Coronary artery (tissue), 2 donors: ENCODE data around the gene PROS1.
"Not testable (repeated sequence)": the region's sequence is repeated elsewhere in the genome, so short reads cannot be mapped to it uniquely, and the experiment has no call there.

ENCODE experiments used
- DNase-seq: peaks from one replicate; pipeline ENCODE4 v3.0.0-alpha.2; 2017; ENCODE audit warnings: low spot score
- H3K27ac ChIP-seq, 2 donors: fragments of 200-600 bp; sonication (generic); one replicate each; pipeline ENCODE4 v1.5.1; 2016 to 2019
- H3K4me3 ChIP-seq: fragments of 200-600 bp; sonication (generic); 2 replicates; pipeline ENCODE4 v1.5.1; 2016; ENCODE audit warnings: mild to moderate bottlenecking, moderate library complexity
- CTCF ChIP-seq: fragments of 200-600 bp; sonication (generic); IDR thresholded peaks from one replicate; pipeline ENCODE4 v1.5.1; 2019; ENCODE audit warnings: antibody characterized with exemption

Gene PROS1

GRCh38 chr3:93934366-93935046 is 39.2 kb downstream of the PROS1 start:
- no peak for TF ChIP-seq CTCF
- Histone ChIP-seq H3K4me3 (no peak overlapping the region), H3K27ac (no peak overlapping the region)
- DNase-seq: no peak

GRCh38 chr3:93931597-93932229 is 42.0 kb downstream of the PROS1 start:
- Histone ChIP-seq H3K4me3 (no peak overlapping the region), H3K27ac (no peak overlapping the region)
- no peak for DNase-seq
- no peak for TF ChIP-seq CTCF

GRCh38 chr3:93930041-93930440 is 43.7 kb downstream of the PROS1 start:
- H3K27ac ChIP-seq: no peak overlapping the region
- TF ChIP-seq CTCF: no peak

GRCh38 chr3:93926789-93927188 is 46.9 kb downstream of the PROS1 start:
- DNase-seq: no peak
- Histone ChIP-seq H3K4me3 (no peak overlapping the region), H3K27ac (no peak overlapping the region)
- no peak for TF ChIP-seq CTCF

More at GRCh38 chr3:93930041-93930440, 43.7 kb downstream of the PROS1 start:
- DNase-seq: no peak
- H3K4me3 ChIP-seq: no peak overlapping the region

GRCh38 chr3:93924491-93924890 is 49.2 kb downstream of the PROS1 start:
- no peak for TF ChIP-seq CTCF
- Histone ChIP-seq H3K4me3 (no peak overlapping the region), H3K27ac (no peak overlapping the region)
- no peak for DNase-seq

GRCh38 chr3:93923006-93923405 is 50.7 kb downstream of the PROS1 start:
- Histone ChIP-seq H3K27ac (no peak overlapping the region), H3K4me3 (no peak overlapping the region)
- DNase-seq: no peak
- TF ChIP-seq CTCF: no peak

- H3K4me3 ChIP-seq, H3K27ac ChIP-seq, DNase-seq: not testable (repeated sequence)
These were observed 56.1 kb downstream of the PROS1 start for GRCh38 chr3:93917546-93918029.

- DNase-seq, H3K27ac ChIP-seq: not testable (repeated sequence)
These were observed 60.1 kb downstream of the PROS1 start for GRCh38 chr3:93913623-93914022.

More at GRCh38 chr3:93913623-93914022, 60.1 kb downstream of the PROS1 start:
- H3K4me3 ChIP-seq: not testable (repeated sequence)
